IMR-90 (cell line): ENCODE data around the gene CACNA1G. TPM values are rescaled to one million over a fixed set of nuclear protein-coding genes. Genes with fewer than 3 reads are reported as not detected.

ENCODE experiments used
- ATAC-seq: fragments of 200-7000 bp; cut with Tn5 transposase; 2 replicates; pipeline ENCODE4 v1.9.1; 2020; ENCODE audit warnings: low read depth, mild to moderate bottlenecking, moderate library complexity
- BruUV-seq: library from RNA; stranded (reverse); fragments of 400-500 nt; replicated peaks from 2 replicates; lab custom pipeline; 2021; lab: Mats Ljungman, UMichigan
- CTCF ChIA-PET: fragments of 300-600 bp; formaldehyde crosslinking; extraction: SDS; loops from one replicate; lab custom pipeline; 2021; ENCODE audit warnings: antibody characterized with exemption; lab: Yijun Ruan, JAX
- POLR2A ChIA-PET: fragments of 300-600 bp; sonication (Branson Sonifier 250); formaldehyde crosslinking; loops from one replicate; lab custom pipeline; 2022; ENCODE audit warnings: antibody characterized with exemption; ENCODE audit not compliant: unreplicated experiment; lab: Charles Lee
- DNase-seq: peaks from one replicate; pipeline ENCODE4 v3.0.0; 2013
- H2AFZ ChIP-seq: replicated peaks from 2 replicates; pipeline ENCODE3; 2013; ENCODE audit warnings: low read length, mild to moderate bottlenecking; ENCODE audit not compliant: poor library complexity
- H2AK5ac ChIP-seq: 2 replicates; pipeline ENCODE4 v1.6.1; 2013; ENCODE audit warnings: low read depth, low read length, inconsistent platforms
- H2AK9ac ChIP-seq: replicated peaks from 2 replicates; pipeline ENCODE3; 2013; ENCODE audit warnings: mild to moderate bottlenecking, low read depth, low read length, moderate library complexity; ENCODE audit not compliant: poor library complexity
- H2BK120ac ChIP-seq: 2 replicates; pipeline ENCODE4 v1.6.1; 2013; ENCODE audit warnings: low read depth, low read length, inconsistent platforms
- H2BK15ac ChIP-seq: 3 replicates; pipeline ENCODE4 v1.6.1; 2013; ENCODE audit warnings: low read depth, low read length, inconsistent platforms
- H2BK20ac ChIP-seq: 2 replicates; pipeline ENCODE4 v1.6.1; 2013; ENCODE audit warnings: low read depth, mild to moderate bottlenecking, inconsistent platforms, low read length, moderate library complexity
- H2BK5ac ChIP-seq: 2 replicates; pipeline ENCODE4 v1.6.1; 2013; ENCODE audit warnings: mild to moderate bottlenecking, low read depth, low read length, inconsistent platforms; ENCODE audit not compliant: poor library complexity, severe bottlenecking
- H3K14ac ChIP-seq: replicated peaks from 2 replicates; pipeline ENCODE4 v1.6.1; 2013; ENCODE audit warnings: low read depth, low read length, inconsistent platforms
- H3K18ac ChIP-seq: 2 replicates; pipeline ENCODE4 v1.6.1; 2013; ENCODE audit warnings: low read depth, low read length, control low read depth
- H3K23ac ChIP-seq: 2 replicates; pipeline ENCODE4 v1.6.1; 2013; ENCODE audit warnings: low read depth, low read length, inconsistent platforms
- H3K27ac ChIP-seq: 2 replicates; pipeline ENCODE4 v1.5.1; 2013; ENCODE audit warnings: mild to moderate bottlenecking, control low read depth, low read length; ENCODE audit not compliant: insufficient read depth
- H3K27me3 ChIP-seq: 2 replicates; pipeline ENCODE4 v1.6.1; 2013; ENCODE audit warnings: low read length; ENCODE audit not compliant: control insufficient read depth, insufficient read depth
- H3K36me3 ChIP-seq: 2 replicates; pipeline ENCODE4 v1.6.1; 2013; ENCODE audit warnings: low read length, mixed read lengths; ENCODE audit not compliant: control insufficient read depth, insufficient read depth
- H3K4ac ChIP-seq: 2 replicates; pipeline ENCODE4 v1.6.1; 2013; ENCODE audit warnings: low read depth, low read length, inconsistent platforms
- H3K4me1 ChIP-seq: 2 replicates; pipeline ENCODE4 v1.6.1; 2013; ENCODE audit warnings: low read length, mixed read lengths; ENCODE audit not compliant: control insufficient read depth, insufficient read depth
- H3K4me2 ChIP-seq: 2 replicates; pipeline ENCODE4 v1.6.1; 2013; ENCODE audit warnings: low read depth, mild to moderate bottlenecking, control low read depth, low read length, moderate library complexity
- H3K4me3 ChIP-seq: 2 replicates; pipeline ENCODE4 v1.5.1; 2013; ENCODE audit warnings: low read depth, mild to moderate bottlenecking, control low read depth, low read length, moderate library complexity; ENCODE audit not compliant: insufficient read depth
- H3K56ac ChIP-seq: 2 replicates; pipeline ENCODE4 v1.6.1; 2013; ENCODE audit warnings: low read length, inconsistent platforms; ENCODE audit not compliant: insufficient read depth; ENCODE audit errors: extremely low read depth
- H3K79me1 ChIP-seq, 2 experiments: 2 replicates each; pipeline ENCODE4 v1.6.1; 2013; ENCODE audit warnings: low read length in 2 of 2, inconsistent platforms in 1 of 2, low read depth in 1 of 2
- H3K9ac ChIP-seq: 2 replicates; pipeline ENCODE4 v1.6.1; 2013; ENCODE audit warnings: low read depth, low read length, control low read depth
- H3K9me1 ChIP-seq: 2 replicates; pipeline ENCODE4 v1.6.1; 2013; ENCODE audit warnings: low read length, inconsistent platforms; ENCODE audit not compliant: insufficient read depth
- H3K9me3 ChIP-seq: 2 replicates; pipeline ENCODE4 v1.6.1; 2013; ENCODE audit warnings: low read length; ENCODE audit not compliant: control insufficient read depth, insufficient read depth
- H4K20me1 ChIP-seq: 2 replicates; pipeline ENCODE4 v1.6.1; 2013; ENCODE audit warnings: low read length, inconsistent platforms; ENCODE audit not compliant: insufficient read depth
- H4K5ac ChIP-seq: 2 replicates; pipeline ENCODE4 v1.6.1; 2013; ENCODE audit warnings: mild to moderate bottlenecking, low read depth, low read length, control low read depth
- H4K8ac ChIP-seq, 2 experiments: 2 replicates each; pipeline ENCODE4 v1.6.1; 2013; ENCODE audit warnings: low read depth in 2 of 2, low read length in 2 of 2, control low read depth in 1 of 2, inconsistent platforms in 1 of 2
- H4K91ac ChIP-seq: 2 replicates; pipeline ENCODE4 v1.6.1; 2013; ENCODE audit warnings: low read depth, low read length, inconsistent platforms; ENCODE audit not compliant: insufficient read depth
- BHLHE40 ChIP-seq: fragments of 150-350 bp; IDR thresholded peaks from 2 replicates; pipeline ENCODE4 v1.6.1; 2016; ENCODE audit warnings: mild to moderate bottlenecking, low read depth, low read length
- NFE2L2 ChIP-seq: fragments of 150-350 bp; IDR thresholded peaks from 2 replicates; pipeline ENCODE4 v1.6.1; 2016; ENCODE audit warnings: low read depth, mild to moderate bottlenecking, low read length
- RFX5 ChIP-seq: IDR thresholded peaks from 2 replicates; pipeline ENCODE4 v1.8.0; 2012; ENCODE audit warnings: low read depth, mild to moderate bottlenecking, low read length, moderate library complexity
- SMC3 ChIP-seq: fragments of 150-350 bp; IDR thresholded peaks from 2 replicates; pipeline ENCODE4 v1.6.1; 2016; ENCODE audit warnings: low read depth, mild to moderate bottlenecking, antibody characterized with exemption, low read length, moderate library complexity
- WGBS, 2 experiments: methylation state at CpG; one replicate each; pipeline versions ENCODE4 v1.1.5 to v1.1.7; 2013; ENCODE audit warnings: missing lambda C conversion rate in 2 of 2; ENCODE audit not compliant: insufficient read length in 1 of 2; ENCODE audit errors: extremely low coverage in 2 of 2; 5-methylcytosine and 5-hydroxymethylcytosine counted together
- dilution Hi-C: fragments of 300-500 bp; cut with HindIII; formaldehyde crosslinking; loops from one replicate; pipeline ENCODE4 v1.14.3; 2018; ENCODE audit warnings: low sequenced_read_pairs; ENCODE audit not compliant: unreplicated experiment
- in situ Hi-C: fragments of 300-500 bp; cut with MboI; formaldehyde crosslinking; loops from 3 replicates; pipeline ENCODE4 v1.14.3; 2019; ENCODE audit warnings: low sequenced_read_pairs, inconsistent platforms, mixed read lengths
- intact Hi-C: fragments of 100-400 bp; cut with micrococcal nuclease; formaldehyde crosslinking; loops from 2 replicates; pipeline ENCODE4 v1.10.0; 2022
- polyA plus RNA-seq, 3 experiments: library from polyadenylated mRNA; depleted of rRNA; stranded (reverse); fragments of >200 nt; gene quantifications; 2 replicates each; pipeline ENCODE4 v1.2.3, GENCODE V29; 2012; ENCODE audit warnings: low replicate concordance in 1 of 3
- total RNA-seq: library from RNA; depleted of rRNA; stranded (reverse); fragments of >200 nt; gene quantifications from 2 replicates; pipeline ENCODE4 v1.2.3, GENCODE V29; 2012

Gene CACNA1G
- total and polyA plus RNA-seq, 2 of the 4 experiments (the other 2 are of a cell fraction), result under 0.01 to 0.03 TPM

DNA sequence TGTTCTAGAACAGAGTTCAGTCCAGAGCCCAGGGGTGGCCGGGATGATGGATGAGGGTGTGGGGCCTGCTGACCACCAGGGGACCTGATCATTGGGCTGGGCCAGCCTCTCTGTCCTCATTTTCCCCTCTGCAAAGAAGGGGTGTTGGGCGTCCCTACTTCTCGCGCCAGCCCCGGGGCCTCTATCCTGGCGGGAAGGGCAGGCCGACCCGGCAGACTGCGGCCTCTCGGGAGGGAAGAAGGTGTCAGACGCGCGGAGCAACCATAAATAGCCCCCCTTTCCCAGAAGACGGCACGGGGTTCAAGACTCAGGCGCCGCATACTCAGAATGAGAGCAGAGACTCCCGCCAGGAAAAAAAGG, 2.0 kb upstream of the CACNA1G start:
- no TSS peak for BruUV-seq
- Histone ChIP-seq H4K8ac (no peak overlapping the region), H2AK9ac (no peak overlapping the region), H4K20me1 (no peaks in the 10 kb centered on the region), H4K91ac (no peak overlapping the region), H2AFZ (no peak overlapping the region), H3K4me2 (no peak overlapping the region), H3K56ac (no peak overlapping the region), H3K18ac (no peak overlapping the region), H3K23ac (no peak overlapping the region), H3K9ac (no peak overlapping the region), H2BK15ac (no peak overlapping the region), H2BK120ac (no peak overlapping the region), H2AK5ac (no peak overlapping the region), H4K5ac (no peak overlapping the region), H3K27ac (no peak overlapping the region), H3K4me3 (no peak overlapping the region), H3K14ac (no peak overlapping the region), H3K4ac (no peak overlapping the region), H3K79me1 (no peaks in the 10 kb centered on the region), H3K9me1 (0 out of 2 replicates have a peak, but pooled peaks cover 5% of the 10 kb centered on the region), H2BK5ac (no peak overlapping the region), H3K4me1 (peaks cover 3% of the 10 kb centered on the region; the same call in 1 of the 2 replicates), H3K36me3 (peaks cover 9% of the 10 kb centered on the region; the same call in 1 of the 2 replicates), H3K9me3 (no peaks in the 10 kb centered on the region), H3K27me3 (peaks cover 55% of the 10 kb centered on the region), H2BK20ac (no peak overlapping the region)
- DNase-seq, result no peak
- intact Hi-C loops (no loop called here), in situ Hi-C loops (no loop called here), dilution Hi-C loops (no loop called here)
- CTCF ChIA-PET, result no interaction called here
- WGBS, 2 experiments, result no CpG with 5 or more reads among the region's 18 CpGs
- POLR2A ChIA-PET, result no interaction called here
- TF ChIP-seq RFX5 (no peak), NFE2L2 (no peak), BHLHE40 (no peak), SMC3 (no peak)
- no peak for ATAC-seq
